GM12865 (cell line): ENCODE measurements around the gene H19.

Experiments used
- DNase-seq: peaks from one replicate; pipeline ENCODE4 v3.0.0; 2010; ENCODE audit warnings: low read depth
- H3K4me3 ChIP-seq: 2 replicates; pipeline ENCODE4 v1.5.1; 2011; ENCODE audit warnings: mild to moderate bottlenecking, low read depth, low read length, control low read depth
- TF ChIP-seq, protein P1 (sequence below): IDR thresholded peaks from 2 replicates; pipeline ENCODE4 v1.5.1; 2011; ENCODE audit warnings: low read length, control low read depth, low read depth, inconsistent platforms; ENCODE audit not compliant: insufficient read depth; ENCODE audit errors: missing control alignments

Gene H19

DNA sequence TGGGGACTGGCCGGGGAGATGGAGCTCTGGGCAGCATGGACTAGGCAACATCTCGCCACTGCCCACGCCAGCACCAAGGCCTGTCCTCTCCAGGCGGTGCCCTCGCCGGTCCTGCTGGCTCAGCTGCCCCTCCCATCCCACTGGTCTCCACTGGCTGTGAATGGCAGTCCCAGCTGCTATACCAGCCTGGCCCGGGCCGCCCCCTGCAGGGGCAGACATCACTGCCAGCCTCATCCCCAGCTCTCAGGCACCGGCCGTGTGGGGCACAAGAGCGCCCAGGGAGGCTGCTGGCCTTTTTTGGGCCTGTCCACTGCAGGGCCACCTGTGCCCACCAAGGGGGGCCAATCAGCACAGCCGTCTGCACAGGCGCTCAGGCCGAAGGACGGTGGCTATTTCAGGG lies 30.1 kb upstream of the H19 start:
- no peak for DNase-seq
- H3K4me3 ChIP-seq = no peak overlapping the region
- TF ChIP-seq, protein P1, sequence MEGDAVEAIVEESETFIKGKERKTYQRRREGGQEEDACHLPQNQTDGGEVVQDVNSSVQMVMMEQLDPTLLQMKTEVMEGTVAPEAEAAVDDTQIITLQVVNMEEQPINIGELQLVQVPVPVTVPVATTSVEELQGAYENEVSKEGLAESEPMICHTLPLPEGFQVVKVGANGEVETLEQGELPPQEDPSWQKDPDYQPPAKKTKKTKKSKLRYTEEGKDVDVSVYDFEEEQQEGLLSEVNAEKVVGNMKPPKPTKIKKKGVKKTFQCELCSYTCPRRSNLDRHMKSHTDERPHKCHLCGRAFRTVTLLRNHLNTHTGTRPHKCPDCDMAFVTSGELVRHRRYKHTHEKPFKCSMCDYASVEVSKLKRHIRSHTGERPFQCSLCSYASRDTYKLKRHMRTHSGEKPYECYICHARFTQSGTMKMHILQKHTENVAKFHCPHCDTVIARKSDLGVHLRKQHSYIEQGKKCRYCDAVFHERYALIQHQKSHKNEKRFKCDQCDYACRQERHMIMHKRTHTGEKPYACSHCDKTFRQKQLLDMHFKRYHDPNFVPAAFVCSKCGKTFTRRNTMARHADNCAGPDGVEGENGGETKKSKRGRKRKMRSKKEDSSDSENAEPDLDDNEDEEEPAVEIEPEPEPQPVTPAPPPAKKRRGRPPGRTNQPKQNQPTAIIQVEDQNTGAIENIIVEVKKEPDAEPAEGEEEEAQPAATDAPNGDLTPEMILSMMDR = no peak

DNA sequence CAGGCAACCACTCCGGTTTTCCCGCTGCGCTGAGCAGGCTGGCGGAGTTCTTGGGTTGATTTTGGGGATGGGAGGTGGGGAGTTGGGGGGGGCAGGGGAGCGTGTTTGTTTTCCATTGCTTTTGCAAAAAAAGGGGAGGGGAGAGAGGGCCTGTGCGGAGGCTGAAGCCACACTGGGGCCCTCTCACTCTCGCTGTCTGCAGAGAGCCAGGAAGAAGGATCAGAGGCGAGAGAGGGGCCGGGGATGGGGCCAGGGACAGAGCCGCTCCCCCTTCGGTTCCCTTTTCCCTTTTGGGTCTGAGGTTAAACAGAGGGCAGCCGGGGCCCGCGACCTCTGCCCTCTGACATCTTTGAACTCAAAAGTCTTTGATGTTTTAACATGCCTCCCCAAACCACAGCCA lies 17.4 kb upstream of the H19 start:
- TF ChIP-seq, protein P1 = no peak
- no peak for DNase-seq
- H3K4me3 ChIP-seq = no peak overlapping the region

DNA sequence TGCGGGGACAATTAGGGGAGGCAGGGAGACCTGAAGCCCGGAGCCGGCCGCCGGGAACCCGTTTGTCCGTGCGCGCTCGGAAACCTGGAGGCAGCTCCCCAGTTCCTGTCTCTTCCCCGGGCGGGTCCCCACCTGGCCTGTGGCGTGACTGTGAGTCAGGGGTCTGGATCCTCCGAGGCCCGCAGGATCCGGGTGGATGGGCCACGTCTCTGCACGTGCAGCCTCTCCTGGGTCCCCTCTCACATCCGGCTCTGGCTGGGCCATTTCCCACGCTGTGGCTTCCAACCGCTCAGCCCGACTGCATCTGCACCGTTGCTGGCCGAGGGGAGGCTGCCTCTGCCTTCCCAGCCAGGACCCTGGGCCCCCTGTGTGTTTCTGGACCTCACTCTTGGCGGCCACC lies 14.8 kb upstream of the H19 start:
- no peak overlapping the region for H3K4me3 ChIP-seq
- TF ChIP-seq, protein P1 = no peak
- no peak for DNase-seq

DNA sequence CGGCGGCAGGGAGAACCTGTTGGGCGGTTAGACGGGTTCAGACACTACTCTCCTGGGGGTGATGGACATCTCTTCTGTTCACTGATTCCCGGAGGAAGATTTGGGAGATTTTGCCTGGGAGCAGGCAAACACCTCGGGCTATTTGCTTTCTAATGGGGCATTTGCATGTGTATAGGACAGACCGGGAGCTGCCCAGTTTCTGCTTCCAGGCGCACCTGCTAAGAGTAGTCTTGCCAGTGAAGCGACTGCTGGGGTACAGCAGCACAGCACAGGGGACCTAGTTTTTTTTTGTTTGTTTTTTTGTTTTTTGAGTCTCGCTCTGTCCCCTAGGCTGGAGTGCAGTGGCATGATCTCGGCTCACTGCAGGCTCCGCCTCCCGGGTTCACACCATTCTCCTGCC lies 6.8 kb upstream of the H19 start:
- TF ChIP-seq, protein P1 = no peak
- DNase-seq = no peak
- no peak overlapping the region for H3K4me3 ChIP-seq

DNA sequence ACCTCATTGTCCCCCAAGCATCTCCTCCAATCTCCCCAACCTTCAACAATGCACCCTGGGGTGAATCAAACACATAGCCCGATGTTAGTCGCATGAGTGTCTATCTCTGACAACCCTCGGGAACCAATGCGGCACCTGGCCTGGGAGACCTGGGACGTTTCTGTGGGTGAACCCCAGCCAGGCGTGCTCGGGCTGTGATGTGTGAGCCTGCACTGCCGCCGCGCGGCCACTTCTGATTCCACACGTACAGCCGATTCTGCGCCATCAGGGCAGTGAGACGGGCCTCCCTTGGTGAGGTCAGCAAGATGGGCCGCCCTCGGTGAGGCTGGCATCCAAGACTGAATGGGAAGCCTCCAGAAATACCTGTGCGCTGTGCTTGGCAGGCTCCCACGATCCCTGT lies 5.2 kb upstream of the H19 start:
- H3K4me3 ChIP-seq = no peak overlapping the region
- DNase-seq = no peak
- TF ChIP-seq, protein P1 = no peak

DNA sequence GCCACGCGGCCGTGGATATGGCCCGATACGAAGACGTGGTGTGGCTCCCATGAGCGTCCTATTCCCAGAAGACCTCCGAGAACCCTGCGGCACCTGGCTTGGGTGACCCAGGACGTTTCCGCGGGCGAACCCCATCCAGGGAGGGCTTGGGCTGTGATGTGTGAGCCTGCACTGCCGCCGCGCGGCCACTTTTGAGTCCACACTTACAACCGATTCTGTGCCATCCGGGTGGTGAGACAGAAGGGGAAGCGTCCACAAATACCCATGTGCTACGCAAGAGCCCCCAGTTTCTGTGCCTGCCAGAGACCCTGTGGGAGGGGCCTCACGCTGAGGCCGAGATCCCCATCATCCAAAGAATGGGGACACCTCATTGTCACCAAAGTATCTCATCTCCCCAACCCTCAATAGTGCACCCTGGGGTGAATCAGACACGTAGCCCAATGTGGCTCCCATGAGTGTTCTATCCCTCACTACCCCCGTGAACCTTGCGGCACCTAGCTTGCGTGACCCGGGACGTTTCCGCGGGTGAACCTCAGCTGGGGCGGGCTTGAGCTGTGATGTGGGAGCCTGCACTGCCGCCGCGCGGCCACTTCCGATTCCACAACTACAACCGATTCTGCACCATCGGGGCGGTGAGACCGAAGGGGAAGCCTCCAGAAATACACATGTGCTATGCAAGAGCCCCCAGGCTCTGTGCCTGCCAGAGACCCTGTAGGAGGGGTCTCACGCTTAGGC lies 4.6 kb upstream of the H19 start:
- H3K4me3 ChIP-seq = no peak overlapping the region
- no peak for DNase-seq
- TF ChIP-seq, protein P1 = no peak

DNA sequence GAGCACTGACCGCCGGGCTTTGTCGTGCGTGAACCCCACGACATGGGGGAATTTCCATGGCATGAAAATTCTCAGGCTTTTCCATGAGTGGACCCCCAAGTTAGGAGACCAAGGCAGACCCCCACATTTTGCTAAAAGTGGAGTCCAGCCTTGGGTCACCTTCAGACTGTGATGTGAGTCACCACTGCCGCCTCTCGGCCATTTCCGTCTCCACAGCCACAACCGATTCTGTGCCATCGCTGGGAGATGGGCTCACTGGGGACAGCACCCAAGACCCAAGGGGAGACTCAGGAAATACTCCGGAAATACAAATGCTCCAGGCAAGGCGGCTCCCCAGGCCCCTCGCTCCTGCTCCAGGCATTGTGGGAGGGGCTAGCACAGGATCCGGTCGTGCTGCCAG lies 1.2 kb upstream of the H19 start:
- TF ChIP-seq, protein P1 = no peak

More for the DNA sequence above, 1.2 kb upstream of the H19 start:
- H3K4me3 ChIP-seq = no peak overlapping the region
- DNase-seq = no peak
